Right lobe of liver (tissue), 6 donors: ENCODE data around the gene MLXIPL. TPM values are rescaled to one million over a fixed set of nuclear protein-coding genes. Genes with fewer than 3 reads are reported as not detected.
A peak's percentile ranks its signal among the peaks of the same experiment; 100 is the strongest.
"Not testable (repeated sequence)": the region's sequence is repeated elsewhere in the genome, so short reads cannot be mapped to it uniquely, and the experiment has no call there.

Experiments used
- ATAC-seq, 4 donors: fragments of 200-7000 bp; cut with Tn5 transposase; one replicate each; pipeline ENCODE4 v1.9.1; 2020; ENCODE audit warnings: mild to moderate bottlenecking in 4 of 4, moderate library complexity in 4 of 4
- DNase-seq, 3 donors: peaks; one replicate each; pipeline ENCODE4 v3.0.0-alpha.2; 2020
- H3K27ac ChIP-seq, 3 donors: fragments of 200-600 bp; one replicate each; pipeline ENCODE4 v1.8.0; 2022
- H3K27me3 ChIP-seq, 2 donors: fragments of 200-600 bp; one replicate each; pipeline ENCODE4 v1.8.0; 2022
- H3K36me3 ChIP-seq, 4 donors: fragments of 200-600 bp; sonication (generic) in 1 of 4; one replicate each; pipeline versions ENCODE4 v1.5.1 to v1.8.0; 2017 to 2022; ENCODE audit warnings: control low read depth in 1 of 4
- H3K4me1 ChIP-seq, 4 donors: fragments of 200-600 bp; sonication (generic) in 1 of 4; one replicate each; pipeline versions ENCODE4 v1.5.1 to v1.8.0; 2017 to 2022; ENCODE audit warnings: control low read depth in 1 of 4
- H3K4me3 ChIP-seq, 3 donors: fragments of 200-600 bp; one replicate each; pipeline ENCODE4 v1.8.0; 2022
- H3K9me3 ChIP-seq, 4 donors: fragments of 200-600 bp; sonication (generic) in 1 of 4; one replicate each; pipeline versions ENCODE4 v1.5.1 to v1.8.0; 2017 to 2022; ENCODE audit warnings: control low read depth in 1 of 4
- CTCF ChIP-seq, 4 donors: fragments of 200-600 bp in 3 of 4; fragments of 450-650 bp in 1 of 4; IDR thresholded peaks; one replicate each; pipeline versions ENCODE4 v1.5.1 to v1.8.0; 2016 to 2022; ENCODE audit warnings: antibody characterized with exemption in 4 of 4, mild to moderate bottlenecking in 2 of 4
- POLR2A ChIP-seq: fragments of 450-650 bp; IDR thresholded peaks from one replicate; pipeline ENCODE4 v1.6.1; 2017; ENCODE audit warnings: antibody characterized with exemption, mild to moderate bottlenecking
- WGBS: methylation state at CpG from one replicate; pipeline ENCODE4 v1.1.6; 2018; ENCODE audit warnings: low coverage, low lambda C conversion rate; ENCODE audit not compliant: insufficient coverage; ENCODE audit errors: missing lambda C conversion rate; 5-methylcytosine and 5-hydroxymethylcytosine counted together
- intact Hi-C, 2 donors: fragments of 100-400 bp; cut with DNase I; formaldehyde crosslinking; loops; one replicate each; pipeline versions ENCODE4 v1.11.2 to v1.14.1; 2022
- total RNA-seq, 6 experiments: library from RNA; depleted of rRNA in 2 of 6; stranded (reverse); fragments of >200 nt in 2 of 6; fragmentation: NEBNext Ultra II Directional in 3 of 6; extraction: Animal tissue kit (Norgen Biotek cat#: 25700) in 3 of 6; gene quantifications; one replicate each; pipeline versions ENCODE4 v1.1.0 to v1.2.4, GENCODE V29; 2016 to 2023
- donor health status: DM: no; HTN: yes; CAD: no.
- donor health status: DM: no; HTN: no; CAD: no.
- donor health status: DM: no; HTN: no; CAD: no.
- donor health status: DM: no; HTN: yes; CAD: no.
- donor health status: DM: no; HTN: yes; CAD: no.

Gene MLXIPL
- total RNA-seq, 6 experiments from 2014 or later = 53.5 to 552 (median 225) TPM

- WGBS = 25% methylated on average over 7 of the region's 7 CpGs
- peak overlapping the region in 2 of 3 donors; percentile 50 to 73 for H3K27ac ChIP-seq
- ATAC-seq (no peak), DNase-seq (no peak)
- peak overlapping the region in 2 of 3 donors; percentile 21 to 89 for H3K4me3 ChIP-seq
- H3K27me3 ChIP-seq = no peaks in the 10 kb centered on the region
- TF ChIP-seq POLR2A = no peak
- no peak for TF ChIP-seq CTCF (IDR thresholded peaks at IDR 0.05)
- H3K36me3 ChIP-seq = peaks cover 0 to 7% (median 0%) of the 10 kb centered on the region in 4 donors
- intact Hi-C loops = loop anchor here in 1 of 2 donors (10.0 kb wide), 1 partner anchor 103 kb away; no protein-coding TSS in a partner anchor
- peaks cover 0 to 47% (median 14%) of the 10 kb centered on the region in 4 donors for H3K4me1 ChIP-seq
- H3K9me3 ChIP-seq = no peaks in the 10 kb centered on the region
These were observed 2.9 kb downstream of the MLXIPL start for GRCh38 chr7:73621168-73622063.

- ATAC-seq, H3K4me3 ChIP-seq, intact Hi-C loops, DNase-seq, H3K9me3 ChIP-seq, H3K27me3 ChIP-seq: not testable (repeated sequence)
- Histone ChIP-seq H3K4me1 (peaks cover 0 to 67% (median 25%) of the 10 kb centered on the region in 4 donors), H3K36me3 (peaks cover 0 to 17% (median 9%) of the 10 kb centered on the region in 4 donors), H3K27ac (peak overlapping the region in 2 of 3 donors; percentile 1 to 73)
- WGBS = 91% methylated on average over 7 of the region's 11 CpGs
These were observed 4.9 kb downstream of the MLXIPL start for GRCh38 chr7:73619394-73619793.

- H3K4me1 ChIP-seq = peaks cover 0 to 76% (median 26%) of the 10 kb centered on the region in 4 donors
- no peak overlapping the region for H3K27ac ChIP-seq
- intact Hi-C loops = no loop called here
- peaks cover 0 to 20% (median 11%) of the 10 kb centered on the region in 4 donors for H3K36me3 ChIP-seq
- 72% methylated on average over 2 of the region's 4 CpGs for WGBS
- no peaks in the 10 kb centered on the region for H3K27me3 ChIP-seq
- H3K9me3 ChIP-seq = no peaks in the 10 kb centered on the region
- H3K4me3 ChIP-seq = no peak overlapping the region
- no peak for DNase-seq
- ATAC-seq = no peak
- TF ChIP-seq CTCF (IDR thresholded peaks at IDR 0.05) (no peak), POLR2A (no peak)
These were observed 5.8 kb downstream of the MLXIPL start for GRCh38 chr7:73618538-73618937.

GRCh38 chr7:73617520-73617919, 6.8 kb downstream of the MLXIPL start:
- DNase-seq, H3K27ac ChIP-seq, intact Hi-C loops, H3K27me3 ChIP-seq, H3K9me3 ChIP-seq, H3K4me3 ChIP-seq, ATAC-seq: not testable (repeated sequence)
- Histone ChIP-seq H3K4me1 (peaks cover 0 to 86% (median 29%) of the 10 kb centered on the region in 4 donors), H3K36me3 (peaks cover 0 to 20% (median 11%) of the 10 kb centered on the region in 4 donors)
- no CpG with 5 or more reads among the region's 9 CpGs for WGBS

GRCh38 chr7:73615886-73616285, 8.4 kb downstream of the MLXIPL start:
- H3K36me3 ChIP-seq = peaks cover 0 to 35% (median 18%) of the 10 kb centered on the region in 4 donors
- 0% methylated on average over 1 of the region's 4 CpGs for WGBS

GRCh38 chr7:73614937-73615336, 9.4 kb downstream of the MLXIPL start:
- DNase-seq, H3K9me3 ChIP-seq, H3K4me3 ChIP-seq, H3K27me3 ChIP-seq, ATAC-seq: not testable (repeated sequence)
- intact Hi-C loops = loop anchor here in 1 of 2 donors (5.0 kb wide), 1 partner anchor 47 kb away; no protein-coding TSS in a partner anchor
- peaks cover 0 to 43% (median 21%) of the 10 kb centered on the region in 4 donors for H3K36me3 ChIP-seq
- H3K4me1 ChIP-seq = peaks cover 0 to 97% (median 39%) of the 10 kb centered on the region in 4 donors
- peak overlapping the region in 2 of 3 donors; percentile 82 to 91 for H3K27ac ChIP-seq
- WGBS = 39% methylated on average over 9 of the region's 10 CpGs

More at GRCh38 chr7:73615886-73616285, 8.4 kb downstream of the MLXIPL start:
- no peak overlapping the region for H3K4me3 ChIP-seq
- TF ChIP-seq CTCF (IDR thresholded peaks at IDR 0.05) = peak in 1 of 4 donors; percentile 7
- no peak for TF ChIP-seq POLR2A
- intact Hi-C loops = no loop called here
- H3K27ac ChIP-seq = peak overlapping the region in 1 of 3 donors; percentile 82
- DNase-seq (no peak), ATAC-seq (peak in 1 of 4 donors; percentile 2)
- no peaks in the 10 kb centered on the region for H3K27me3 ChIP-seq
- peaks cover 0 to 97% (median 35%) of the 10 kb centered on the region in 4 donors for H3K4me1 ChIP-seq
- no peaks in the 10 kb centered on the region for H3K9me3 ChIP-seq
